A549 (cell line): ENCODE results near the gene CD37. TPM values are rescaled to one million over a fixed set of nuclear protein-coding genes. Genes with fewer than 3 reads are reported as not detected.
A peak's percentile ranks its signal among the peaks of the same experiment; 100 is the strongest.

Experiments
- ATAC-seq, 2 experiments: fragments of 200-7000 bp in 1 of 2; fragments of >200 bp in 1 of 2; cut with Nextera tagmentation in 1 of 2; cut with Tn5 transposase in 1 of 2; 3 replicates each; pipeline versions ENCODE4 v1.8.0 to v1.9.1; 2018 to 2020; ENCODE audit warnings: mild to moderate bottlenecking in 1 of 2, moderate library complexity in 1 of 2
- CTCF ChIA-PET: fragments of 300-600 bp; sonication (Branson Sonifier 250); formaldehyde crosslinking; extraction: SDS; loops from one replicate; lab custom pipeline; 2021; ENCODE audit warnings: antibody characterized with exemption, inconsistent platforms; lab: Yijun Ruan, JAX
- POLR2A ChIA-PET: fragments of 350-600 bp; formaldehyde crosslinking; extraction: SDS; loops from one replicate; lab custom pipeline; 2021; ENCODE audit warnings: antibody characterized with exemption, inconsistent platforms; lab: Yijun Ruan, JAX
- DNase-seq, 2 experiments: peaks; one replicate each; pipeline versions ENCODE4 v3.0.0 to v3.0.0-alpha.2; 2011 to 2016; ENCODE audit warnings: low read depth in 1 of 2, low spot score in 1 of 2
- FAIRE-seq: peaks from 2 replicates; lab custom pipeline; 2011; peaks lifted over from hg19 to GRCh38; lab: Jason Lieb, UNC
- H3K27ac ChIP-seq, 2 experiments: fragments of >200 bp; sonication (Bioruptor Twin); formaldehyde crosslinking; 3 replicates each; pipeline ENCODE4 v1.5.1; 2016 to 2017
- H3K4me1 ChIP-seq: fragments of >200 bp; sonication (Bioruptor Twin); formaldehyde crosslinking; 3 replicates; pipeline ENCODE4 v1.6.1; 2016
- H3K4me2 ChIP-seq: fragments of >200 bp; sonication (Bioruptor Twin); formaldehyde crosslinking; 3 replicates; pipeline ENCODE4 v1.6.1; 2016
- H3K4me3 ChIP-seq: fragments of >200 bp; sonication (Bioruptor Twin); formaldehyde crosslinking; 3 replicates; pipeline ENCODE4 v1.5.1; 2016
- H3K9me3 ChIP-seq: fragments of >200 bp; sonication (Bioruptor Twin); formaldehyde crosslinking; 3 replicates; pipeline ENCODE4 v1.6.1; 2016
- BCL3 ChIP-seq: fragments of >200 bp; sonication (Bioruptor Twin); formaldehyde crosslinking; IDR thresholded peaks from 3 replicates; pipeline ENCODE4 v1.6.1; 2016
- CBX2 ChIP-seq: fragments of 200-600 bp; sonication (generic); IDR thresholded peaks from 2 replicates; pipeline ENCODE4 v1.6.1; 2016; ENCODE audit warnings: low read depth, mild to moderate bottlenecking, borderline replicate concordance
- CHD2 ChIP-seq: fragments of 150-350 bp; IDR thresholded peaks from 2 replicates; pipeline ENCODE4 v1.6.1; 2014; ENCODE audit warnings: low read length; ENCODE audit not compliant: partially characterized antibody
- E2F6 ChIP-seq: IDR thresholded peaks from 2 replicates; pipeline ENCODE4 v1.6.1; 2012; ENCODE audit warnings: low read depth, borderline replicate concordance
- EHMT2 ChIP-seq: fragments of 200-600 bp; sonication (generic); IDR thresholded peaks from 2 replicates; pipeline ENCODE4 v1.6.1; 2016; ENCODE audit warnings: antibody characterized with exemption, low read depth, mild to moderate bottlenecking, moderate library complexity
- FOSL2 ChIP-seq, 2 experiments: fragments of 450-650 bp in 1 of 2; fragments of >200 bp in 1 of 2; sonication (Bioruptor Twin) in 1 of 2; formaldehyde crosslinking; IDR thresholded peaks; 2 replicates each; pipeline versions ENCODE4 v1.5.0 to v1.6.1; 2016 to 2020; ENCODE audit warnings: mild to moderate bottlenecking in 1 of 2, moderate library complexity in 1 of 2
- FOXS1 ChIP-seq: fragments of 250-450 bp; sonication (Bioruptor Pico); IDR thresholded peaks from 2 replicates; pipeline ENCODE4 v1.5.0; 2020; ENCODE audit warnings: mild to moderate bottlenecking, moderate library complexity
- HDAC2 ChIP-seq: fragments of 200-600 bp; sonication (generic); IDR thresholded peaks from 2 replicates; pipeline ENCODE4 v1.6.1; 2016
- HES2 ChIP-seq: fragments of >200 bp; sonication (Bioruptor Twin); formaldehyde crosslinking; IDR thresholded peaks from 2 replicates; pipeline ENCODE4 v1.6.1; 2016
- HOXA7 ChIP-seq: fragments of 250-450 bp; sonication (Bioruptor Pico); IDR thresholded peaks from 2 replicates; pipeline ENCODE4 v1.5.0; 2020; ENCODE audit warnings: mild to moderate bottlenecking, moderate library complexity
- HOXB13 ChIP-seq: fragments of 250-450 bp; sonication (Bioruptor Pico); IDR thresholded peaks from 2 replicates; pipeline ENCODE4 v1.5.0; 2020; ENCODE audit warnings: low read depth, mild to moderate bottlenecking, moderate library complexity
- HOXB5 ChIP-seq: fragments of 250-450 bp; sonication (Bioruptor Pico); IDR thresholded peaks from 2 replicates; pipeline ENCODE4 v1.5.0; 2020; ENCODE audit warnings: mild to moderate bottlenecking, moderate library complexity
- KDM5A ChIP-seq: fragments of 200-600 bp; sonication (generic); IDR thresholded peaks from 2 replicates; pipeline ENCODE4 v1.6.1; 2016; ENCODE audit warnings: antibody characterized with exemption, mild to moderate bottlenecking
- MAX ChIP-seq: IDR thresholded peaks from 2 replicates; pipeline ENCODE4 v1.6.1; 2012
- MAZ ChIP-seq: fragments of 150-350 bp; IDR thresholded peaks from 2 replicates; pipeline ENCODE4 v1.6.1; 2014; ENCODE audit warnings: antibody characterized with exemption, low read depth, low read length, borderline replicate concordance
- NR3C1 ChIP-seq: fragments of >200 bp; sonication (Bioruptor Twin); formaldehyde crosslinking; IDR thresholded peaks from 3 replicates; pipeline ENCODE4 v1.6.1; 2017
- PBX3 ChIP-seq: IDR thresholded peaks from 2 replicates; pipeline ENCODE4 v1.6.1; 2012
- POLR2A ChIP-seq: IDR thresholded peaks from 2 replicates; pipeline ENCODE4 v1.6.1; 2012; ENCODE audit warnings: mild to moderate bottlenecking, low read length
- RAD21 ChIP-seq, 2 experiments: fragments of >200 bp in 1 of 2; sonication (Bioruptor Twin) in 1 of 2; formaldehyde crosslinking in 1 of 2; IDR thresholded peaks in 1 of 2; conservative IDR thresholded peaks in 1 of 2; 2 replicates in 1 of 2; 3 replicates in 1 of 2; pipeline ENCODE4 v1.6.1; 2012 to 2018; ENCODE audit warnings: inconsistent platforms in 1 of 2
- RARB ChIP-seq: fragments of 250-450 bp; sonication (Bioruptor Pico); IDR thresholded peaks from 2 replicates; pipeline ENCODE4 v1.8.0; 2021; ENCODE audit warnings: mild to moderate bottlenecking, moderate library complexity
- REST ChIP-seq: fragments of 200-600 bp; sonication (generic); IDR thresholded peaks from 2 replicates; pipeline ENCODE4 v1.6.1; 2016; ENCODE audit warnings: antibody characterized with exemption, mild to moderate bottlenecking, moderate library complexity
- SMC3 ChIP-seq: fragments of >200 bp; sonication (Bioruptor Twin); formaldehyde crosslinking; IDR thresholded peaks from 3 replicates; pipeline ENCODE4 v1.6.1; 2018; ENCODE audit warnings: inconsistent platforms
- SREBF2 ChIP-seq: fragments of 450-650 bp; IDR thresholded peaks from 2 replicates; pipeline ENCODE4 v1.6.1; 2014; ENCODE audit warnings: mild to moderate bottlenecking, moderate library complexity
- TFCP2L1 ChIP-seq: fragments of 250-450 bp; sonication (Bioruptor Pico); IDR thresholded peaks from 2 replicates; pipeline ENCODE4 v1.5.0; 2021; ENCODE audit warnings: mild to moderate bottlenecking
- TP53 ChIP-seq: fragments of 250-450 bp; sonication (Bioruptor Pico); IDR thresholded peaks from 2 replicates; pipeline ENCODE4 v1.5.0; 2021; ENCODE audit warnings: mild to moderate bottlenecking, moderate library complexity
- ZC3H11A ChIP-seq: fragments of 450-650 bp; IDR thresholded peaks from 2 replicates; pipeline ENCODE4 v1.6.1; 2014; ENCODE audit warnings: antibody characterized with exemption, mild to moderate bottlenecking
- WGBS: methylation state at CpG from one replicate; pipeline ENCODE4 v1.1.6; 2017; ENCODE audit errors: missing lambda C conversion rate; 5-methylcytosine and 5-hydroxymethylcytosine counted together
- polyA plus RNA-seq, 4 experiments: library from polyadenylated mRNA; depleted of rRNA in 3 of 4; stranded (reverse); fragments of >200 nt; fragmentation: RNase III in 1 of 4; extraction: RNeasy Plus Mini Kit Qiagen cat#74134 plus additional on column Dnase treatment in 1 of 4; gene quantifications; 2 replicates in 3 of 4; 3 replicates in 1 of 4; pipeline ENCODE4 v1.2.3, GENCODE V29; 2011 to 2017

The CD37 gene
- polyA plus RNA-seq, 2 of the 4 experiments (the other 2 are of a cell fraction) = 0.13 TPM; not detected in 1

GRCh38 chr19:49387936-49388372, 52.7 kb downstream of the CD37 start, which contains the start of gene KASH5:
KASH5 (plus strand) TSS chr19:49388249; CDS start chr19:49390884, 2,635 bp downstream.
- WGBS = 58% methylated on average over 39 of the region's 40 CpGs
- no peak for FAIRE-seq
- Histone ChIP-seq H3K4me2 (peak within 1 kb of the TSS; percentile 44), H3K4me3 (no peak within 1 kb of the TSS), H3K27ac (peak within 1 kb of the TSS in 1 of 2 experiments; percentile 59; a peak in 2 of 6 replicates), H3K4me1 (0 out of 3 replicates have a peak, but pooled peaks cover 3% of the 10 kb centered on the region), H3K9me3 (peaks cover 12% of the 10 kb centered on the region; the same call in 2 of the 3 replicates)
- ATAC-seq = no peak
- ChIA-PET POLR2A (interaction anchor here (0.8 to 1.3 kb wide), 3 partner anchors 10 to 34 kb away, joined by 3 to 5 read pairs (median 5); no protein-coding TSS in a partner anchor), CTCF (interaction anchor here (0.6 to 10.9 kb wide), 4 partner anchors 10 to 86 kb away, joined by 3 to 244 read pairs (median 88); partner anchors contain the start of genes ALDH16A1, PIH1D1 and SLC17A7)
- DNase-seq = peak; percentile 53 to 91
- TF ChIP-seq SMC3 (no peak), REST (no peak), NR3C1 (no peak), KDM5A (no peak), SREBF2 (no peak), HOXA7 (CRISPR knock-in tag) (no peak), ZC3H11A (no peak), MAZ (no peak), POLR2A (peak; percentile 59), FOXS1 (no peak), CHD2 (no peak), BCL3 (no peak), HES2 (no peak), HOXB5 (CRISPR knock-in tag) (no peak), RAD21 (conservative IDR thresholded peaks at IDR 0.05 in 1 of 2, IDR thresholded peaks at IDR 0.05 in 1 of 2) (no peak), PBX3 (no peak), TP53 (CRISPR knock-in tag) (no peak), E2F6 (peak; percentile 96), EHMT2 (no peak), FOSL2 (IDR thresholded peaks at IDR 0.05) (no peak), FOSL2 (CRISPR knock-in tag; IDR thresholded peaks at IDR 0.05) (no peak), TFCP2L1 (CRISPR knock-in tag) (no peak), HOXB13 (CRISPR knock-in tag) (no peak), RARB (CRISPR knock-in tag) (no peak), HDAC2 (no peak), CBX2 (no peak), MAX (peak; percentile 86; the same call in 1 of the 2 replicates)
